ENCODE results near the gene TPST1.

The TPST1 gene

GRCh38 chr7:66238773-66239466 is 33.8 kb downstream of the TPST1 start:
- no peak for DNase-seq (ENCODE audit: low read depth in 2 of 2)

- DNase-seq (ENCODE audit: low read depth in 2 of 2) = no peak
Measured at GRCh38 chr7:66239467-66239856, 34.3 kb downstream of the TPST1 start.

GRCh38 chr7:66245008-66245407 is 39.9 kb downstream of the TPST1 start:
- DNase-seq (ENCODE audit: low read depth in 2 of 2) = no peak

- no peak for DNase-seq (ENCODE audit: low read depth in 2 of 2)
Measured at GRCh38 chr7:66246554-66247171, 41.5 kb downstream of the TPST1 start.

GRCh38 chr7:66247380-66248078 is 42.4 kb downstream of the TPST1 start:
- DNase-seq (ENCODE audit: low read depth in 2 of 2) = no peak

GRCh38 chr7:66250711-66251110 is 45.6 kb downstream of the TPST1 start:
- no peak for DNase-seq (ENCODE audit: low read depth in 2 of 2)

GRCh38 chr7:66255534-66256100 is 50.5 kb downstream of the TPST1 start:
- DNase-seq (ENCODE audit: low read depth in 2 of 2) = no peak

GRCh38 chr7:66256281-66256680 is 51.1 kb downstream of the TPST1 start:
- no peak for DNase-seq (ENCODE audit: low read depth in 2 of 2)

- DNase-seq (ENCODE audit: low read depth in 2 of 2) = no peak
Measured at GRCh38 chr7:66257481-66257880, 52.3 kb downstream of the TPST1 start.

GRCh38 chr7:66258409-66258808 is 53.3 kb downstream of the TPST1 start:
- DNase-seq (ENCODE audit: low read depth in 2 of 2) = no peak

- DNase-seq (ENCODE audit: low read depth in 2 of 2) = no peak
Measured at GRCh38 chr7:66261941-66262340, 56.8 kb downstream of the TPST1 start.

GRCh38 chr7:66263936-66264335 is 58.8 kb downstream of the TPST1 start:
- no peak for DNase-seq (ENCODE audit: low read depth in 2 of 2)

GRCh38 chr7:66265566-66265965 is 60.4 kb downstream of the TPST1 start:
- no peak for DNase-seq (ENCODE audit: low read depth in 2 of 2)

GRCh38 chr7:66267249-66267648 is 62.1 kb downstream of the TPST1 start:
- no peak for DNase-seq (ENCODE audit: low read depth in 2 of 2)

- no peak for DNase-seq (ENCODE audit: low read depth in 2 of 2)
Measured at GRCh38 chr7:66269978-66270377, 64.8 kb downstream of the TPST1 start.

GRCh38 chr7:66272321-66272720 is 67.2 kb downstream of the TPST1 start:
- DNase-seq (ENCODE audit: low read depth in 2 of 2) = no peak

GRCh38 chr7:66276363-66276762 is 71.2 kb downstream of the TPST1 start:
- DNase-seq (ENCODE audit: low read depth in 2 of 2) = no peak

GRCh38 chr7:66277492-66277891 is 72.4 kb downstream of the TPST1 start:
- no peak for DNase-seq (ENCODE audit: low read depth in 2 of 2)

GRCh38 chr7:66279912-66280311 is 74.8 kb downstream of the TPST1 start:
- DNase-seq (ENCODE audit: low read depth in 2 of 2) = no peak

GRCh38 chr7:66281678-66282590 is 76.8 kb downstream of the TPST1 start:
- DNase-seq (ENCODE audit: low read depth in 2 of 2) = no peak

- DNase-seq (ENCODE audit: low read depth in 2 of 2) = no peak
Measured at GRCh38 chr7:66282591-66282935, 77.4 kb downstream of the TPST1 start.
